HCT116 (cell line): ENCODE data around the gene SMG6. TPM values are rescaled to one million over a fixed set of nuclear protein-coding genes. Genes with fewer than 3 reads are reported as not detected.

ENCODE experiments used
- ATAC-seq: fragments of 200-7000 bp; cut with Tn5 transposase; 2 replicates; pipeline ENCODE4 v1.9.1; 2020; ENCODE audit warnings: mild to moderate bottlenecking, moderate library complexity
- BruUV-seq: library from RNA; stranded (reverse); fragments of 400-500 nt; replicated peaks from 2 replicates; lab custom pipeline; 2021; lab: Mats Ljungman, UMichigan
- CTCF ChIA-PET: fragments of 300-600 bp; sonication (Branson Sonifier 250); formaldehyde crosslinking; loops from one replicate; lab custom pipeline; 2021; ENCODE audit warnings: antibody characterized with exemption; lab: Charles Lee
- POLR2A ChIA-PET: fragments of 300-600, 350-600 bp; sonication (Branson Sonifier 250); formaldehyde crosslinking; loops from one replicate; lab custom pipeline; 2021; ENCODE audit warnings: antibody characterized with exemption; lab: Charles Lee
- RAD21 ChIA-PET, 2 experiments: fragments of 300-600 bp; sonication (Branson Sonifier 250); formaldehyde crosslinking; loops; one replicate each; lab custom pipeline; 2023; ENCODE audit warnings: low total read pairs in 2 of 2; ENCODE audit not compliant: uncharacterized antibody in 2 of 2, unreplicated experiment in 2 of 2, low non-redundant PET in 1 of 2; lab: Charles Lee
- DNase-seq: peaks from one replicate; pipeline ENCODE4 v3.0.0-alpha.2; 2010; ENCODE audit warnings: low read depth, low spot score
- H2AFZ ChIP-seq: fragments of 200-600 bp; shearing (Covaris generic), sonication (generic); 2 replicates; pipeline ENCODE4 v1.6.1; 2017; ENCODE audit warnings: low read depth, mixed run types, mixed read lengths, antibody characterized with exemption, low read length; ENCODE audit not compliant: poor library complexity, severe bottlenecking
- H3K27ac ChIP-seq: 2 replicates; pipeline ENCODE4 v1.5.1; 2012; ENCODE audit warnings: low read depth, low read length
- H3K27me3 ChIP-seq: fragments of 200-600 bp; sonication (generic); 2 replicates; pipeline ENCODE4 v1.6.1; 2016; ENCODE audit warnings: mixed run types, low read length, mixed read lengths; ENCODE audit not compliant: insufficient read depth
- H3K36me3 ChIP-seq, 2 experiments: fragments of 200-500 bp in 1 of 2; fragments of 200-600 bp in 1 of 2; sonication (Bioruptor generic) in 1 of 2; sonication (generic) in 1 of 2; 2 replicates each; pipeline versions ENCODE4 v1.5.1 to v1.6.1; 2014 to 2016; ENCODE audit warnings: low read length in 2 of 2, inconsistent platforms in 1 of 2, mixed read lengths in 1 of 2, mixed run types in 1 of 2; ENCODE audit not compliant: insufficient read depth in 2 of 2, control insufficient read depth in 1 of 2
- H3K4me1 ChIP-seq, 2 experiments: fragments of 200-600 bp in 1 of 2; sonication (generic) in 1 of 2; 2 replicates each; pipeline versions ENCODE4 v1.5.1 to v1.6.1; 2012 to 2017; ENCODE audit warnings: low read length in 2 of 2, inconsistent platforms in 1 of 2, mild to moderate bottlenecking in 1 of 2, mixed read lengths in 1 of 2, mixed run types in 1 of 2, moderate library complexity in 1 of 2; ENCODE audit not compliant: insufficient read depth in 2 of 2, control insufficient read depth in 1 of 2
- H3K4me2 ChIP-seq: fragments of 200-600 bp; sonication (generic); 2 replicates; pipeline ENCODE4 v1.6.1; 2017; ENCODE audit warnings: mixed run types, low read length, mixed read lengths
- H3K4me3 ChIP-seq, 2 experiments: fragments of 200-600 bp in 1 of 2; sonication (generic) in 1 of 2; replicated peaks in 1 of 2; 2 replicates each; pipeline ENCODE4 v1.5.1; 2011 to 2016; ENCODE audit warnings: low read length in 2 of 2, control low read depth in 1 of 2, low read depth in 1 of 2, mild to moderate bottlenecking in 1 of 2, mixed read lengths in 1 of 2, mixed run types in 1 of 2
- H3K79me2 ChIP-seq: fragments of 200-600 bp; sonication (generic); 2 replicates; pipeline ENCODE4 v1.6.1; 2017; ENCODE audit warnings: mild to moderate bottlenecking, mixed run types, low read length, moderate library complexity, mixed read lengths; ENCODE audit not compliant: insufficient read depth
- H3K9ac ChIP-seq: fragments of 200-600 bp; sonication (generic); 2 replicates; pipeline ENCODE4 v1.6.1; 2016; ENCODE audit warnings: low read length, mixed read lengths
- H3K9me2 ChIP-seq: fragments of 200-600 bp; sonication (generic), shearing (Covaris generic); 2 replicates; pipeline ENCODE4 v1.6.1; 2017; ENCODE audit warnings: mixed run types, mild to moderate bottlenecking, moderate library complexity; ENCODE audit not compliant: insufficient read depth
- H3K9me3 ChIP-seq, 2 experiments: fragments of 200-500 bp in 1 of 2; fragments of 200-600 bp in 1 of 2; sonication (Bioruptor generic) in 1 of 2; sonication (generic) in 1 of 2; 2 replicates each; pipeline ENCODE4 v1.6.1; 2014 to 2017; ENCODE audit warnings: low read length in 2 of 2, mixed read lengths in 2 of 2, inconsistent platforms in 1 of 2, low read depth in 1 of 2, mild to moderate bottlenecking in 1 of 2, mixed run types in 1 of 2, moderate library complexity in 1 of 2; ENCODE audit not compliant: control insufficient read depth in 1 of 2, insufficient read depth in 1 of 2
- H4K20me1 ChIP-seq: fragments of 200-600 bp; sonication (generic), shearing (Covaris generic); 2 replicates; pipeline ENCODE4 v1.6.1; 2017; ENCODE audit warnings: mixed run types, mild to moderate bottlenecking, moderate library complexity; ENCODE audit not compliant: insufficient read depth
- CTCF ChIP-seq, 3 experiments: fragments of 200-600 bp in 1 of 3; sonication (generic) in 1 of 3; IDR thresholded peaks in 2 of 3; conservative IDR thresholded peaks in 1 of 3; 2 replicates each; pipeline ENCODE4 v1.5.1; 2012 to 2017; ENCODE audit warnings: low read depth in 2 of 3, low read length in 2 of 3, antibody characterized with exemption in 1 of 3, borderline replicate concordance in 1 of 3, control low read depth in 1 of 3, mild to moderate bottlenecking in 1 of 3, mixed read lengths in 1 of 3, mixed run types in 1 of 3, moderate library complexity in 1 of 3; ENCODE audit not compliant: insufficient read depth in 1 of 3
- ELF1 ChIP-seq: IDR thresholded peaks from 2 replicates; pipeline ENCODE4 v1.6.1; 2012; ENCODE audit warnings: low read depth, borderline replicate concordance
- EZH2phosphoT487 ChIP-seq: fragments of 200-600 bp; IDR thresholded peaks from 2 replicates; pipeline ENCODE4 v1.6.1; 2018; ENCODE audit warnings: antibody characterized with exemption, borderline replicate concordance
- FOSL1 ChIP-seq: IDR thresholded peaks from 2 replicates; pipeline ENCODE4 v1.6.1; 2012; ENCODE audit warnings: low read depth
- POLR2A ChIP-seq: IDR thresholded peaks from 2 replicates; pipeline ENCODE4 v1.7.0; 2011; ENCODE audit warnings: borderline replicate concordance; ENCODE audit not compliant: insufficient read depth, insufficient read length; ENCODE audit errors: extremely low read depth
- POLR2AphosphoS5 ChIP-seq: IDR thresholded peaks from 2 replicates; pipeline ENCODE4 v1.6.1; 2011; ENCODE audit warnings: mild to moderate bottlenecking, low read depth, low read length, moderate library complexity
- RAD21 ChIP-seq: IDR thresholded peaks from 2 replicates; pipeline ENCODE4 v1.6.1; 2012; ENCODE audit warnings: low read depth, mild to moderate bottlenecking
- REST ChIP-seq: IDR thresholded peaks from 2 replicates; pipeline ENCODE4 v1.6.1; 2012; ENCODE audit warnings: low read depth
- SIN3A ChIP-seq: IDR thresholded peaks from 2 replicates; pipeline ENCODE4 v1.6.1; 2012; ENCODE audit warnings: low read depth
- SRF ChIP-seq: IDR thresholded peaks from 2 replicates; pipeline ENCODE4 v1.6.1; 2012; ENCODE audit warnings: low read depth
- TCF7L2 ChIP-seq: IDR thresholded peaks from 2 replicates; pipeline ENCODE4 v1.7.0; 2011; ENCODE audit warnings: borderline replicate concordance, inconsistent platforms; ENCODE audit not compliant: insufficient read depth, insufficient read length; ENCODE audit errors: extremely low read depth
- YY1 ChIP-seq: IDR thresholded peaks from 2 replicates; pipeline ENCODE4 v1.6.1; 2011; ENCODE audit warnings: low read length, low read depth, moderate library complexity, mild to moderate bottlenecking; ENCODE audit not compliant: insufficient replicate concordance; ENCODE audit errors: extremely low read depth
- ZNF274 ChIP-seq: fragments of 200-500 bp; sonication (Bioruptor generic); IDR thresholded peaks from 2 replicates; pipeline ENCODE4 v1.6.1; 2014; ENCODE audit warnings: mild to moderate bottlenecking, low read depth, low read length, inconsistent platforms
- intact Hi-C: fragments of 100-400 bp; cut with micrococcal nuclease; formaldehyde crosslinking; loops from 2 replicates; pipeline ENCODE4 v1.10.0; 2022
- total RNA-seq: library from RNA; stranded (reverse); gene quantifications from one replicate; pipeline ENCODE4 v1.2.1, GENCODE V29; 2021; ENCODE audit not compliant: unreplicated experiment
- TF ChIP-seq, protein P1 (sequence below): IDR thresholded peaks from 2 replicates; pipeline ENCODE4 v1.6.1; 2012

SMG6 gene
- total RNA-seq, 1 experiment from 2014 or later = 23.1 TPM

DNA sequence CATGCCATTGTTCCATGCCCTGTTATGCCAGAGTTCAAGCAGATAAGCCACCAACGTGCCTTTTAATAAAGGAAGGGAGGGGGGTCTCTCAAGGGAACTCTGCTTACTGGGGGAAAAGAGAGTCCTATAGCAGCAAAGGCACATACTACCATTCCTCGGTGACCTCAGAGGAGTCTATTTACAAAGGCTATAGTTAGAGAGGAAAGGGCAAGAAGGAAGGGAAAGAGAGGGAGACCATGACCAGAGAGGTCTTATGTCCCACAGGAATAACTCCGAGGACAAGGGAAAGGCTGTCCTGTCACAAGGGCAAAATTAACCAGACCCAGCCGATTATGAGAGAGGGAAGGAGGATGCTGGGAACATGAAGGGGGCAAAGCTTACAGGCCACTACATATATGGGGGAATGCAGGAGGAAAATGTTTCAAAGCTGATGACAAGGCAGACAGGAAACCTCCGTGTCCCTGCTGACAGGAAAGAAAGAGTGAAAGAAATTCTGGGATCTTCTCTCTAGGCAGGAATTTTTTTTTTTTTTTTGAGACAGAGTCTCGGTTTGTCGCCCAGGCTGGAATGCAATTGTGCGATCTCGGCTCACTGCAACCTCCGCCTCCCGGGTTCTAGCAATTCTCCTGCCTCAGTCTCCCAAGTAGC is 197.2 kb downstream of the SMG6 start (continued):
- TF ChIP-seq REST (no peak), TCF7L2 (no peak), ELF1 (no peak), RAD21 (no peak), SIN3A (no peak), POLR2A (no peak), FOSL1 (no peak), EZH2phosphoT487 (no peak), ZNF274 (no peak), SRF (no peak)

DNA sequence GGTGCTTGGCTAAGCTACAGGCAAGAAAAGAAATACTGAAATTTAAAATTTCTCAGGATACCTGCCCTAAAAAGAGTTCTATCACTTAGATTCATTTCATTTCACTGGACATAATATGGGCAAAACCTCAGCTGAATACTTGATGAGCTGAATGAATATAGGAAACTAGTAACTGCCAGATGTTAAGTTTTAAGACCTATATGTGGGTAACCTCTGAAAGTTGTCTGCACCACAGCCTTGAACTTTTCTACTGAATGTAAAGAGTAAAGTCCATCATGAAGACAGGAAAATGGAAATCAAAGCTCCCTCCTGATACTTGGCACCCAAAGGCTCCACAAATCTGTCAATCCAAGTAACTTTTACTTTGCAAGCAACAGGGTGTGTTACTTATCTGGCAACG is 197.9 kb downstream of the SMG6 start:
- H2AFZ ChIP-seq = no peak overlapping the region
- no peaks in the 10 kb centered on the region for H3K36me3 ChIP-seq
- CTCF ChIA-PET = no interaction called here
- H3K9me3 ChIP-seq = no peaks in the 10 kb centered on the region
- H3K27ac ChIP-seq = no peak overlapping the region
- no peaks in the 10 kb centered on the region; the same call in 1 of the 2 replicates for H4K20me1 ChIP-seq
- DNase-seq (no peak), ATAC-seq (no peak)
- no peaks in the 10 kb centered on the region for H3K9me2 ChIP-seq
- no peak overlapping the region for H3K9ac ChIP-seq
- POLR2A ChIA-PET = no interaction called here
- no peaks in the 10 kb centered on the region for H3K27me3 ChIP-seq
- H3K79me2 ChIP-seq = no peaks in the 10 kb centered on the region
- intact Hi-C loops = no loop called here
- BruUV-seq = no TSS peak
- H3K4me2 ChIP-seq = no peak overlapping the region
- H3K4me1 ChIP-seq = peaks cover 20 to 30% of the 10 kb centered on the region in 2 experiments
- no peak overlapping the region for H3K4me3 ChIP-seq
- RAD21 ChIA-PET = no interaction called here
- TF ChIP-seq POLR2AphosphoS5 (no peak), CTCF (IDR thresholded peaks at IDR 0.05 in 2 of 3, conservative IDR thresholded peaks at IDR 0.05 in 1 of 3; ENCODE audit: borderline replicate concordance in 1 of 3, insufficient read depth in 1 of 3, low read depth in 2 of 3, low read length in 2 of 3) (no peak), FOSL1 (no peak), TCF7L2 (no peak), YY1 (no peak), RAD21 (no peak), ELF1 (no peak), REST (no peak)
- TF ChIP-seq, protein P1, sequence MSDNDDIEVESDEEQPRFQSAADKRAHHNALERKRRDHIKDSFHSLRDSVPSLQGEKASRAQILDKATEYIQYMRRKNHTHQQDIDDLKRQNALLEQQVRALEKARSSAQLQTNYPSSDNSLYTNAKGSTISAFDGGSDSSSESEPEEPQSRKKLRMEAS = no peak
